ENCODE results near the gene RILP.
"Not testable (repeated sequence)": the region's sequence is repeated elsewhere in the genome, so short reads cannot be mapped to it uniquely, and the experiment has no call there.

Gene RILP

GRCh38 chr17:1661045-1661444, 11.4 kb upstream of the RILP start:
- no peak for DNase-seq (ENCODE audit: extremely low spot score)
- ChIA-PET CTCF (interaction anchor here (0.6 kb wide), 1 partner anchor 12 kb away, joined by 5 read pairs; the partner anchor contains the start of gene RILP), POLR2A (interaction anchor here (0.7 to 1.6 kb wide), 4 partner anchors 8 to 23 kb away, joined by 3 to 8 read pairs (median 4); partner anchors contain the start of gene RILP)
- TF ChIP-seq BHLHE40 (IDR thresholded peaks at IDR 0.05; ENCODE audit: borderline replicate concordance) (no peak), L3MBTL2 (conservative IDR thresholded peaks at IDR 0.05) (no peak), ZNF384 (IDR thresholded peaks at IDR 0.05) (no peak), NFRKB (IDR thresholded peaks at IDR 0.05) (no peak), FOXA1 (IDR thresholded peaks at IDR 0.05) (no peak), HDGF (IDR thresholded peaks at IDR 0.05; ENCODE audit: borderline replicate concordance) (no peak), ARNT (IDR thresholded peaks at IDR 0.05) (no peak), LEF1 (IDR thresholded peaks at IDR 0.05; ENCODE audit: borderline replicate concordance) (no peak), SUZ12 (IDR thresholded peaks at IDR 0.05) (no peak), TARDBP (IDR thresholded peaks at IDR 0.05) (no peak)
- TF ChIP-seq, protein P1, sequence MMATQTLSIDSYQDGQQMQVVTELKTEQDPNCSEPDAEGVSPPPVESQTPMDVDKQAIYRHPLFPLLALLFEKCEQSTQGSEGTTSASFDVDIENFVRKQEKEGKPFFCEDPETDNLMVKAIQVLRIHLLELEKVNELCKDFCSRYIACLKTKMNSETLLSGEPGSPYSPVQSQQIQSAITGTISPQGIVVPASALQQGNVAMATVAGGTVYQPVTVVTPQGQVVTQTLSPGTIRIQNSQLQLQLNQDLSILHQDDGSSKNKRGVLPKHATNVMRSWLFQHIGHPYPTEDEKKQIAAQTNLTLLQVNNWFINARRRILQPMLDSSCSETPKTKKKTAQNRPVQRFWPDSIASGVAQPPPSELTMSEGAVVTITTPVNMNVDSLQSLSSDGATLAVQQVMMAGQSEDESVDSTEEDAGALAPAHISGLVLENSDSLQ (IDR thresholded peaks at IDR 0.05), result no peak

DNA sequence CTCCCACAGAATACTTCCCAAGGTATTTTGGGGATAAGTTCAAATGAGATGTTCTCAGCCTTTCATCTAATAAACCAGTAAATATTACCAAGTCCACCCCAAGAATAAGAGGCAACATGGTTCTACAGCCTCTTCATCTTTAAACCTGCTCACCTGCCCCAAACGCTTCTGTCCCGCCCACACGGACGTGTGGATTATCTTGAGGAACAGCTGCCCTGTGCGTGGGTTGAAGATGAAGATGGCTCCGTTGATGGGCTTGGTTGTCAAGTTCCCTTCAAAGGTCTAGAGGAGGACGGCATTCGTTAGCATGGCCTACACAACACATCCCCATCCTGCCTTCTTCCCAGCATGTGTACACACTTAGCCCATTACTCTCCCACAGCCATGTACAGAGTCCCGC, 8.4 kb upstream of the RILP start:
- CTCF ChIA-PET, result interaction anchor here (1.0 kb wide), 1 partner anchor 9 kb away, joined by 3 read pairs; the partner anchor contains the start of gene RILP
- TF ChIP-seq ARNT (IDR thresholded peaks at IDR 0.05), result no peak
- no peak for TF ChIP-seq L3MBTL2 (conservative IDR thresholded peaks at IDR 0.05)
- no peak for TF ChIP-seq FOXA1 (IDR thresholded peaks at IDR 0.05)
- TF ChIP-seq FOXM1 (IDR thresholded peaks at IDR 0.05; ENCODE audit: borderline replicate concordance), result no peak
- no peak for TF ChIP-seq TARDBP (IDR thresholded peaks at IDR 0.05)
- TF ChIP-seq HDGF (IDR thresholded peaks at IDR 0.05; ENCODE audit: borderline replicate concordance), result no peak
- no peak for TF ChIP-seq BHLHE40 (IDR thresholded peaks at IDR 0.05; ENCODE audit: borderline replicate concordance)
- no peak for TF ChIP-seq FOXK2 (IDR thresholded peaks at IDR 0.05)
- no peak for TF ChIP-seq ELF4 (IDR thresholded peaks at IDR 0.05)
- no peak for TF ChIP-seq SUZ12 (IDR thresholded peaks at IDR 0.05)
- TF ChIP-seq NFRKB (IDR thresholded peaks at IDR 0.05), result no peak
- TF ChIP-seq, protein P1 (IDR thresholded peaks at IDR 0.05), result no peak
- TF ChIP-seq LEF1 (IDR thresholded peaks at IDR 0.05; ENCODE audit: borderline replicate concordance), result no peak
- TF ChIP-seq CTBP1 (IDR thresholded peaks at IDR 0.05; ENCODE audit: borderline replicate concordance), result no peak
- no peak for TF ChIP-seq ZNF384 (IDR thresholded peaks at IDR 0.05)
- no peak for TF ChIP-seq SP1 (IDR thresholded peaks at IDR 0.05)
- POLR2A ChIA-PET, result interaction anchor here (0.6 kb wide), 1 partner anchor 9 kb away, joined by 3 read pairs; the partner anchor contains the start of gene RILP
- no peak for DNase-seq (ENCODE audit: extremely low spot score)

DNA sequence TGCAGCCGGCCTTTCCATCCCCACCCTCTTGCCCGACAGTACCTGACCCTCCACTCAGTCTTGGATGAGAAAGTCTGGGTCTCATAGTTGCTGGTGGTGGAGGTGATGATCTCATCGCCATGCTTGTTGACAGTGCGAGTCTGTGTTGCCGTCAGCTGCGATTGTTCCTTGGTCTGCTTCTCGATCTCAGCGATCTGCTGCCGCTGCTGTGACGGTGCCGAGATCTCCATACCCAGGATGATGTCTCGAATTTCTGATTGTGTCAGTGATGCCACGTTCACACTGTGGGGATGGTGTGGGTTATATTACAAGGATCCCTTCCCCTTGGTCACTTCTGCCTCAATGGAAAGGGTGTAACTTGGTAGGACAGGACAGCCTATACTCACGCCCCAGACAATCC, 4.1 kb upstream of the RILP start:
- ChIA-PET CTCF (no interaction called here), POLR2A (no interaction called here)
- TF ChIP-seq HDGF (IDR thresholded peaks at IDR 0.05; ENCODE audit: borderline replicate concordance) (no peak), ARNT (IDR thresholded peaks at IDR 0.05) (no peak), L3MBTL2 (conservative IDR thresholded peaks at IDR 0.05) (no peak), SP1 (IDR thresholded peaks at IDR 0.05) (no peak), NFRKB (IDR thresholded peaks at IDR 0.05) (no peak), BHLHE40 (IDR thresholded peaks at IDR 0.05; ENCODE audit: borderline replicate concordance) (no peak), LEF1 (IDR thresholded peaks at IDR 0.05; ENCODE audit: borderline replicate concordance) (no peak), SUZ12 (IDR thresholded peaks at IDR 0.05) (no peak), FOXK2 (IDR thresholded peaks at IDR 0.05) (no peak), ELF4 (IDR thresholded peaks at IDR 0.05) (no peak), FOXM1 (IDR thresholded peaks at IDR 0.05; ENCODE audit: borderline replicate concordance) (no peak), ZNF384 (IDR thresholded peaks at IDR 0.05) (no peak), CTBP1 (IDR thresholded peaks at IDR 0.05; ENCODE audit: borderline replicate concordance) (no peak), FOXA1 (IDR thresholded peaks at IDR 0.05) (no peak), TARDBP (IDR thresholded peaks at IDR 0.05) (no peak)
- TF ChIP-seq, protein P1 (IDR thresholded peaks at IDR 0.05), result no peak
- no peak for DNase-seq (ENCODE audit: extremely low spot score)

DNA sequence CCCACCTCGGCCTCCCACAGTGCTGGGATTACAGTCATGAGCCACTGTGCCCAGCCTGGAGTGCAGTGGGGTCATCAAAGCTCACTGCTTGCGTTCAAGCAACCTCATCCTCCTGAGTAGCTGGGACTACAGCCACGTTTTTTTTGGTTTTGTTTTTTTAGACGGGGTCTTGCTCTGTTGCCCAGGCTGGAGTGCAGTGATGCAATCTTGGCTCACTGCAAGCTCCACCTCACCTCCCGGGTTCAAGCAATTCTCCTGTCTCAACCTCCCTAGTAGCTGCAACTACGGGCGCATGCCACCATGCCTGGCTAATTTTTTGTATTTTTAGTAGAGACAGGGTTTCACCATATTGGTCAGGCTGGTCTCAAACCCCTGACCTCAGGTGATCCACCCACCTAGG, 3.1 kb upstream of the RILP start:
- ChIA-PET CTCF (interaction anchor here (0.6 to 0.9 kb wide), 3 partner anchors 23 to 136 kb away, joined by 3 to 5 read pairs (median 3); no protein-coding TSS in a partner anchor), POLR2A (interaction anchor here (1.5 kb wide), 1 partner anchor 31 kb away, joined by 4 read pairs; no protein-coding TSS in a partner anchor)
- not testable (repeated sequence) for DNase-seq (ENCODE audit: extremely low spot score)

DNA sequence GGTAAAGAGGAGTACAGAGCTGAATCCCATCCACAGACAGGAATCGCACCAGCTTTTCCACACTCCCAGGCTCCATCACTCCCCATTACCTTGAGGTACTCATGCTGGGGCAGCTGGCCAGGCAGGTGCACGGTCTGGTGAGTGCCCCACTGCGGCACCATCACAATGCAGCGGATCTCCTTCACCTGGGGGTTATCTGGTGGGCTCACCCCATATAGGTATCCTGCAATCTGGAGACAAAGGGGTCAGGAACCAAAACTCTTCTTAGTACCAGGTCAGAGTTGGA, 1.8 kb upstream of the RILP start:
- DNase-seq (ENCODE audit: extremely low spot score), result no peak
- ChIA-PET CTCF (interaction anchor here (0.6 to 1.1 kb wide), 3 partner anchors 12 to 218 kb away, joined by 4 to 7 read pairs (median 5); no protein-coding TSS in a partner anchor), POLR2A (interaction anchor here (1.0 kb wide), 1 partner anchor 65 kb away, joined by 3 read pairs; no protein-coding TSS in a partner anchor)
- no peak for TF ChIP-seq L3MBTL2 (conservative IDR thresholded peaks at IDR 0.05)
- no peak for TF ChIP-seq ELF4 (IDR thresholded peaks at IDR 0.05)
- TF ChIP-seq CTBP1 (IDR thresholded peaks at IDR 0.05; ENCODE audit: borderline replicate concordance), result no peak
- TF ChIP-seq HDGF (IDR thresholded peaks at IDR 0.05; ENCODE audit: borderline replicate concordance), result no peak
- TF ChIP-seq, protein P1 (IDR thresholded peaks at IDR 0.05), result no peak
- no peak for TF ChIP-seq SUZ12 (IDR thresholded peaks at IDR 0.05)
- TF ChIP-seq BHLHE40 (IDR thresholded peaks at IDR 0.05; ENCODE audit: borderline replicate concordance), result no peak

All from HEK293T (cell line).